HepG2 (cell line): ENCODE measurements around the gene UBAP1L. TPM values are rescaled to one million over a fixed set of nuclear protein-coding genes. Genes with fewer than 3 reads are reported as not detected.

Experiments
- BCL6 ChIP-seq: IDR thresholded peaks from 2 replicates; pipeline ENCODE4 v1.6.1; 2016; ENCODE audit warnings: missing genetic modification reagents, missing compliant biosample characterization
- BHLHE40 ChIP-seq: IDR thresholded peaks from 2 replicates; pipeline ENCODE4 v1.6.1; 2011; ENCODE audit warnings: low read length, improper control_type of control experiment
- CC2D1A ChIP-seq: sonication (generic); formaldehyde crosslinking; IDR thresholded peaks from 2 replicates; pipeline ENCODE4 v1.8.1; 2023; ENCODE audit warnings: mild to moderate bottlenecking, missing genetic modification reagents
- HMG20A ChIP-seq: IDR thresholded peaks from 2 replicates; pipeline ENCODE4 v1.6.1; 2016; ENCODE audit warnings: borderline replicate concordance
- HOXA5 ChIP-seq: sonication (generic); formaldehyde crosslinking; IDR thresholded peaks from 2 replicates; pipeline ENCODE4 v1.4.0; 2020; ENCODE audit warnings: missing genetic modification reagents
- IRX3 ChIP-seq: sonication (generic); formaldehyde crosslinking; IDR thresholded peaks from 2 replicates; pipeline ENCODE4 v1.8.1; 2023; ENCODE audit warnings: mild to moderate bottlenecking, low read depth, missing genetic modification reagents, borderline replicate concordance
- JARID2 ChIP-seq: sonication (generic); formaldehyde crosslinking; IDR thresholded peaks from 2 replicates; pipeline ENCODE4 v1.8.1; 2023; ENCODE audit warnings: missing genetic modification reagents, inconsistent platforms; ENCODE audit not compliant: insufficient replicate concordance
- JUN ChIP-seq: sonication (generic); formaldehyde crosslinking; IDR thresholded peaks from 2 replicates; pipeline ENCODE4 v1.4.0; 2020; ENCODE audit warnings: mild to moderate bottlenecking, missing genetic modification reagents
- KDM5B ChIP-seq: sonication (generic); formaldehyde crosslinking; IDR thresholded peaks from 2 replicates; pipeline ENCODE4 v1.4.0; 2020; ENCODE audit warnings: missing genetic modification reagents, mild to moderate bottlenecking, borderline replicate concordance
- MXI1 ChIP-seq: IDR thresholded peaks from 3 replicates; pipeline ENCODE4 v1.6.1; 2012; ENCODE audit warnings: low read depth, low read length, inconsistent platforms, borderline replicate concordance
- TGIF2 ChIP-seq: IDR thresholded peaks from 2 replicates; pipeline ENCODE4 v1.6.1; 2016; ENCODE audit warnings: control low read depth, missing compliant biosample characterization
- XRCC5 ChIP-seq: fragments of 200-400 bp; formaldehyde crosslinking; optimal IDR thresholded peaks from 2 replicates; pipeline ENCODE3; 2017; ENCODE audit warnings: mild to moderate bottlenecking, low read length
- ZNF205 ChIP-seq: IDR thresholded peaks from 2 replicates; pipeline ENCODE4 v1.6.1; 2018; ENCODE audit warnings: missing biosample characterization, missing genetic modification reagents
- ZNF326 ChIP-seq: sonication (generic); formaldehyde crosslinking; IDR thresholded peaks from 2 replicates; pipeline ENCODE4 v1.4.0; 2020; ENCODE audit warnings: missing genetic modification reagents, borderline replicate concordance
- ZNF335 ChIP-seq: sonication (generic); formaldehyde crosslinking; IDR thresholded peaks from 2 replicates; pipeline ENCODE4 v1.4.0; 2020; ENCODE audit warnings: missing genetic modification reagents
- ZNF350 ChIP-seq: sonication (generic); formaldehyde crosslinking; IDR thresholded peaks from 2 replicates; pipeline ENCODE4 v1.4.0; 2020; ENCODE audit warnings: mild to moderate bottlenecking, low read depth, missing genetic modification reagents, borderline replicate concordance
- ZNF430 ChIP-seq: sonication (generic); formaldehyde crosslinking; IDR thresholded peaks from 2 replicates; pipeline ENCODE4 v1.9.0; 2021; ENCODE audit warnings: mild to moderate bottlenecking, missing genetic modification reagents
- ZNF543 ChIP-seq: sonication (generic); formaldehyde crosslinking; IDR thresholded peaks from 2 replicates; pipeline ENCODE4 v1.4.0; 2020; ENCODE audit warnings: mild to moderate bottlenecking, missing genetic modification reagents
- ZNF724P ChIP-seq: sonication (generic); formaldehyde crosslinking; IDR thresholded peaks from 2 replicates; pipeline ENCODE4 v1.8.0; 2022; ENCODE audit warnings: missing genetic modification reagents, borderline replicate concordance
- ZNF839 ChIP-seq: sonication (generic); formaldehyde crosslinking; IDR thresholded peaks from 2 replicates; pipeline ENCODE4 v1.4.0; 2020; ENCODE audit warnings: missing genetic modification reagents, mild to moderate bottlenecking, borderline replicate concordance
- polyA plus RNA-seq, 8 experiments: library from polyadenylated mRNA; depleted of rRNA in 3 of 8; stranded (reverse) in 7 of 8; unstranded in 1 of 8; fragments of >200 nt; fragmentation: Illumina TruSeq in 4 of 8; extraction: Trizol in 4 of 8; gene quantifications; 2 replicates each; pipeline versions ENCODE4 v1.2.1 to v1.2.3, GENCODE V29; 2011 to 2016; ENCODE audit warnings: low read depth in 4 of 8, missing spikeins in 1 of 8, mixed read lengths in 1 of 8; ENCODE audit not compliant: insufficient read depth in 1 of 8
- total RNA-seq, 5 experiments: library from RNA; depleted of rRNA; stranded (reverse); fragments of >200 nt; fragmentation: Illumina TruSeq; extraction: Trizol; gene quantifications; 2 replicates each; pipeline ENCODE4 v1.2.3, GENCODE V29; 2016; ENCODE audit warnings: low read depth in 1 of 5
- TF ChIP-seq, protein P1 (sequence below): IDR thresholded peaks from 2 replicates; pipeline ENCODE4 v1.6.1; 2016; ENCODE audit warnings: low read depth, borderline replicate concordance
- TF ChIP-seq, protein P2 (sequence below): sonication (generic); formaldehyde crosslinking; IDR thresholded peaks from 2 replicates; pipeline ENCODE4 v1.5.0; 2020; ENCODE audit warnings: mild to moderate bottlenecking, missing genetic modification reagents
- TF ChIP-seq, protein P3 (sequence below): sonication (generic); formaldehyde crosslinking; IDR thresholded peaks from 2 replicates; pipeline ENCODE4 v1.4.0; 2020; ENCODE audit warnings: missing genetic modification reagents, borderline replicate concordance

Gene UBAP1L
- total and polyA plus RNA-seq, 2 of the 13 experiments (the other 11 are each of a cell fraction or from before 2014, with no cell fraction given) = 0.86 to 1.4 TPM

DNA sequence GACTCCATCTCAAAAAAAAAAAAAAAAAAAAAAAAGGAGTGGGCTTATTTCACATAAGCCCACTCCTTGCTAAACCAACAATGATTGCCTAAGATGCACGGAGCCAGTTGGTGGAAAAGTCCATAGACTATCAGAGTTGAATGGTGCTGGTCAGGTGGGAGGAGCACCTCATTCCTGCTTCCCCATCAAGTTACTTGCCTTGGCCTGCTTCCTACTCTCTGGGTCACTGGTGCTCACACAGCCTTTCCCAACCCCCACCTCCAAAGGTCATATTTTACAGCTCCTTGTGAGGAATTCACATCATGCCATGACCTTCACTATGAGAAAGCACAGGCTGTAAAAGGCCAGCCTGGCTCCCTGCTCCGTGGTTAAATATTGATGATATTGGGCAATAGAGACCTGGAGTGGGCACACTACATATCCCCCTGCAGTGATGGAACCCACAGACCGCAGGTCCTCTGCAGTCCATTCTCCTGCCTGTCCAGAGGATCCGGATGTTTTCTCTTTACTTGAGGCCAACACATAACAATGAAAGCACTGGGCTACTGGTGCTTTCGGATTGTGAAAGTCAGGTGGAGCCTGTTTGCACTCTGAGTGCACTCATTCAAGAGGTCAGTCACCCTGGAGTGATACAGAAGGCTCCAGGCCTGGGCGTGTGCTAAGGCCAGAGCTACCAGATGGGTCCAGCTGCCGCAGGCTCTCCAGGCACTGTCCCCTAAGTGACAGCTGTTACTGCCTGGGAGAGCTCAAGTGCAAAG lies 70.1 kb downstream of the UBAP1L start, which contains the start of gene SLC51B (continued):
- TF ChIP-seq, protein P1, sequence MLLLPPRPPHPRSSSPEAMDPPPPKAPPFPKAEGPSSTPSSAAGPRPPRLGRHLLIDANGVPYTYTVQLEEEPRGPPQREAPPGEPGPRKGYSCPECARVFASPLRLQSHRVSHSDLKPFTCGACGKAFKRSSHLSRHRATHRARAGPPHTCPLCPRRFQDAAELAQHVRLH (CRISPR knock-in tag) = 0 out of 2 replicates have a peak, but pooled peaks have one; percentile 57
- TF ChIP-seq ZNF543 (CRISPR knock-in tag) (peak; percentile 76; the same call in 1 of the 2 replicates), ZNF205 (CRISPR knock-in tag) (peak; percentile 74; the same call in 1 of the 2 replicates), ZNF335 (CRISPR knock-in tag) (peak; percentile 85), JARID2 (CRISPR knock-in tag) (peak; percentile 41), ZNF839 (no peak), BHLHE40 (0 out of 2 replicates have a peak, but pooled peaks have one; percentile 40), CC2D1A (CRISPR knock-in tag) (no peak), JUN (CRISPR knock-in tag) (peak; percentile 33; the same call in 1 of the 2 replicates), ZNF350 (CRISPR knock-in tag) (peak; percentile 70; the same call in 1 of the 2 replicates), ZNF326 (CRISPR knock-in tag) (no peak), MXI1 (peak; percentile 73; the same call in 1 of the 3 replicates), BCL6 (CRISPR knock-in tag) (peak; percentile 87), IRX3 (CRISPR knock-in tag) (no peak), TGIF2 (peak; percentile 74), KDM5B (CRISPR knock-in tag) (peak; percentile 50; the same call in 1 of the 2 replicates), ZNF430 (CRISPR knock-in tag) (peak; percentile 86), XRCC5 (no peak), HMG20A (CRISPR knock-in tag) (peak; percentile 80; the same call in 1 of the 2 replicates), ZNF724P (CRISPR knock-in tag) (no peak), HOXA5 (CRISPR knock-in tag) (no peak)
- TF ChIP-seq, protein P2, sequence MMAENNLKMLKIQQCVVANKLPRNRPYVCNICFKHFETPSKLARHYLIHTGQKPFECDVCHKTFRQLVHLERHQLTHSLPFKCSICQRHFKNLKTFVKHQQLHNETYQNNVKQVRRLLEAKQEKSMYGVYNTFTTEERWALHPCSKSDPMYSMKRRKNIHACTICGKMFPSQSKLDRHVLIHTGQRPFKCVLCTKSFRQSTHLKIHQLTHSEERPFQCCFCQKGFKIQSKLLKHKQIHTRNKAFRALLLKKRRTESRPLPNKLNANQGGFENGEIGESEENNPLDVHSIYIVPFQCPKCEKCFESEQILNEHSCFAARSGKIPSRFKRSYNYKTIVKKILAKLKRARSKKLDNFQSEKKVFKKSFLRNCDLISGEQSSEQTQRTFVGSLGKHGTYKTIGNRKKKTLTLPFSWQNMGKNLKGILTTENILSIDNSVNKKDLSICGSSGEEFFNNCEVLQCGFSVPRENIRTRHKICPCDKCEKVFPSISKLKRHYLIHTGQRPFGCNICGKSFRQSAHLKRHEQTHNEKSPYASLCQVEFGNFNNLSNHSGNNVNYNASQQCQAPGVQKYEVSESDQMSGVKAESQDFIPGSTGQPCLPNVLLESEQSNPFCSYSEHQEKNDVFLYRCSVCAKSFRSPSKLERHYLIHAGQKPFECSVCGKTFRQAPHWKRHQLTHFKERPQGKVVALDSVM (CRISPR knock-in tag) = no peak
- TF ChIP-seq, protein P3, sequence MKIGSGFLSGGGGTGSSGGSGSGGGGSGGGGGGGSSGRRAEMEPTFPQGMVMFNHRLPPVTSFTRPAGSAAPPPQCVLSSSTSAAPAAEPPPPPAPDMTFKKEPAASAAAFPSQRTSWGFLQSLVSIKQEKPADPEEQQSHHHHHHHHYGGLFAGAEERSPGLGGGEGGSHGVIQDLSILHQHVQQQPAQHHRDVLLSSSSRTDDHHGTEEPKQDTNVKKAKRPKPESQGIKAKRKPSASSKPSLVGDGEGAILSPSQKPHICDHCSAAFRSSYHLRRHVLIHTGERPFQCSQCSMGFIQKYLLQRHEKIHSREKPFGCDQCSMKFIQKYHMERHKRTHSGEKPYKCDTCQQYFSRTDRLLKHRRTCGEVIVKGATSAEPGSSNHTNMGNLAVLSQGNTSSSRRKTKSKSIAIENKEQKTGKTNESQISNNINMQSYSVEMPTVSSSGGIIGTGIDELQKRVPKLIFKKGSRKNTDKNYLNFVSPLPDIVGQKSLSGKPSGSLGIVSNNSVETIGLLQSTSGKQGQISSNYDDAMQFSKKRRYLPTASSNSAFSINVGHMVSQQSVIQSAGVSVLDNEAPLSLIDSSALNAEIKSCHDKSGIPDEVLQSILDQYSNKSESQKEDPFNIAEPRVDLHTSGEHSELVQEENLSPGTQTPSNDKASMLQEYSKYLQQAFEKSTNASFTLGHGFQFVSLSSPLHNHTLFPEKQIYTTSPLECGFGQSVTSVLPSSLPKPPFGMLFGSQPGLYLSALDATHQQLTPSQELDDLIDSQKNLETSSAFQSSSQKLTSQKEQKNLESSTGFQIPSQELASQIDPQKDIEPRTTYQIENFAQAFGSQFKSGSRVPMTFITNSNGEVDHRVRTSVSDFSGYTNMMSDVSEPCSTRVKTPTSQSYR (CRISPR knock-in tag) = peak; percentile 75; the same call in 1 of the 2 replicates
